MV-4-11 (cell line): ENCODE data around the gene SDCBP2.

Source experiments
- DNase-seq: peaks from one replicate; lab custom pipeline; 2025; lab: John Stamatoyannopoulos, UW

SDCBP2 gene

GRCh38 chr20:1297486-1297885 is 31.5 kb downstream of the SDCBP2 start:
- DNase-seq = no peak

GRCh38 chr20:1296922-1297321 is 32.0 kb downstream of the SDCBP2 start:
- DNase-seq = no peak

GRCh38 chr20:1296117-1296610 is 32.8 kb downstream of the SDCBP2 start:
- no peak for DNase-seq

GRCh38 chr20:1295276-1295930 is 33.5 kb downstream of the SDCBP2 start:
- no peak for DNase-seq

GRCh38 chr20:1294497-1294896 is 34.4 kb downstream of the SDCBP2 start:
- DNase-seq = no peak

GRCh38 chr20:1293641-1294379 is 35.1 kb downstream of the SDCBP2 start:
- no peak for DNase-seq

- DNase-seq = no peak
Observed at GRCh38 chr20:1292620-1293019, 36.3 kb downstream of the SDCBP2 start.

GRCh38 chr20:1291191-1291741 is 37.7 kb downstream of the SDCBP2 start:
- DNase-seq = no peak

- no peak for DNase-seq
Observed at GRCh38 chr20:1287787-1288569, 41.0 kb downstream of the SDCBP2 start.

- no peak for DNase-seq
Observed at GRCh38 chr20:1287306-1287705, 41.6 kb downstream of the SDCBP2 start.

GRCh38 chr20:1286267-1287024 is 42.5 kb downstream of the SDCBP2 start:
- no peak for DNase-seq

- no peak for DNase-seq
Observed at GRCh38 chr20:1283522-1284510, 45.1 kb downstream of the SDCBP2 start.

GRCh38 chr20:1282966-1283365 is 46.0 kb downstream of the SDCBP2 start:
- no peak for DNase-seq

GRCh38 chr20:1281279-1282057 is 47.5 kb downstream of the SDCBP2 start:
- no peak for DNase-seq

GRCh38 chr20:1280195-1281102 is 48.5 kb downstream of the SDCBP2 start:
- no peak for DNase-seq

- DNase-seq = peak; percentile 42
Observed at GRCh38 chr20:1278993-1279392, 49.9 kb downstream of the SDCBP2 start.

GRCh38 chr20:1277529-1278322 is 51.2 kb downstream of the SDCBP2 start:
- DNase-seq = no peak

GRCh38 chr20:1275919-1276318 is 53.0 kb downstream of the SDCBP2 start:
- DNase-seq = no peak
